GM19463 (cell line): ENCODE results near the gene DCTN5.
"Not testable (repeated sequence)": the region's sequence is repeated elsewhere in the genome, so short reads cannot be mapped to it uniquely, and the experiment has no call there.

ENCODE experiments used
- ATAC-seq: cut with Tn5 transposase; IDR thresholded peaks from one replicate; pipeline ENCODE4 v1.9.1; 2021; ENCODE audit warnings: mild to moderate bottlenecking, moderate library complexity; ENCODE audit not compliant: unreplicated experiment

Gene DCTN5

DNA sequence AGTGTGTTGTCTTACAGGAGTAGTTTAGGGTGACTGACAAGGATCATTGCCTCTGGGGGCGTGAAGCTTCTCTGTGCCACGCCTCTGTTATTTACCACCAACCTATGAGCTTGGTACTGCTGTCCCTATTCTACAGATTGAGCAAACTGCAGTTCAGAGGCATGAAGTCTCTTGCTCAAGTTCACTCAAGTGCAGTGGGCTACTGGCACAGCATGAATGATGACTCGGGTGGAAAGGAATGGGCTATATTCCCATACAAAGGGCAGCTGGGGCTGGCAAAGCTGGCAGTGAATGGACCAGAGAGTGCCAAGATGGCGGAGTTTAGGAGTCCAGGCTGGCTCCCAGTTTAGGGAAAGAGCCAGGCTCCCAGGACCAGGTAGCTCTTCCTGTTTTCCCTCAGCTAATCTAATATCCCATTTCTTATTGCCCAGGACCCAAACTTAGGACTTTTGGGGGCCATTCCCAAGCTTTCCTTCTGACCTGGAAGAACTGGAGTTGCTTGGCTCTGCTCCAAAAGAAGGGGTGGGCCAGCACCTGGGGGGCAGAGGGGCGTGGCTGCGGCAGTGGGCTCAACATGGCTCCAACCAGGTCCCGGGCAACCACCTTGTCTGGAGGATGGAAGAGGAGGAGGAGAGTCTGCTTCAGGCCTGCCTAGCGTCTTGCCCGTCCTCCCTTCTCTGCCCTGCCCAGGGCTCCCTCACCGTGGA, 50.4 kb downstream of the DCTN5 start:
- ATAC-seq, result no peak

DNA sequence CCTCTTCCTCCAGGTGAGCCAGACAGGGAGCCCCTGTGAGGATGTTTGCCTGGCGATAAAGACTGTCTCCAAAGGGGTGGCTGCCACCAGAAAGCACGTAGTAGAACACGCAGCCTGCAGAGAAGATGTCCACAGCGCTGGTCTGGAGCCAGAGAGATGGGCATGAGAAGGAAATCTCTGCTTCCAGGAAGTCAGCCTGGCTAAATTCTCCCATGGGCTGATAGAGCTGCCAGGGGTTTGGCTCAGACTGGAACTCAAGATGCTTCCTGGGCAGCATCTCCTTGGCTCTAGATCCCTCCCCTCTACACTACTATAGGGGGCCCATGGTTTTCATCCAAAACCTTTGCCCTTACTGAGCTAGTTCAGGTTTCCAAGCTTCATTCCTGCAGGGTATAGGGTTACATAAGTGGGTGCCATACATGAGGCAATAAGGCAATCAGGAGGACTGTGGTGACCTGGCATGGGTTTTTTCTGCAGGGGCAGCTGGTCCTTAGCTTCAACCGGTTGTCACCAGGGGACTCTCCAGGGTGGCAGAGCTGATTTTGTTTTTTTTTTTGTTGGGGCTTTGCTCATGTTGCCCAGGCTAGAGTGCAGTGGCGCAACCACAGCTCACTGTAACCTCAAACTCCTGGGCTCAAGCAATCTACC, 51.0 kb downstream of the DCTN5 start:
- ATAC-seq, result no peak

DNA sequence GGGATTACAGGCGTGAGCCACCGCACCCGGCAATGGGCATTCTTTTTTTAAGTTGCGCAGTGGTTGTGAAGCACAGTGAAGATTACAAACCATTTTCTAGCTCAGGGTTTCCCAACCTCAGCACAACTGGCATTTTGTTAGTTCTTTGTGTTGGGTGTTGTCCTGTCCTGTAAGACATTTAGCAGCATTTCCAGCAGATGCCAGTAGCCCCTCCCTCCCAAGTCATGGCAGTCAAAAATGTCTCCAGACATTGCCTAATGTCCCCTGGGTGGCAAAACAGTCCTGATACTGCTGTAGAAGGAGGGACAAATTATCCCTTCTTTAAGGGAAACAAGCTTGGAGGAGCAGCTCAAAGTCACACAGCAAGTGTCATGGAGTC, 53.0 kb downstream of the DCTN5 start:
- no peak for ATAC-seq

DNA sequence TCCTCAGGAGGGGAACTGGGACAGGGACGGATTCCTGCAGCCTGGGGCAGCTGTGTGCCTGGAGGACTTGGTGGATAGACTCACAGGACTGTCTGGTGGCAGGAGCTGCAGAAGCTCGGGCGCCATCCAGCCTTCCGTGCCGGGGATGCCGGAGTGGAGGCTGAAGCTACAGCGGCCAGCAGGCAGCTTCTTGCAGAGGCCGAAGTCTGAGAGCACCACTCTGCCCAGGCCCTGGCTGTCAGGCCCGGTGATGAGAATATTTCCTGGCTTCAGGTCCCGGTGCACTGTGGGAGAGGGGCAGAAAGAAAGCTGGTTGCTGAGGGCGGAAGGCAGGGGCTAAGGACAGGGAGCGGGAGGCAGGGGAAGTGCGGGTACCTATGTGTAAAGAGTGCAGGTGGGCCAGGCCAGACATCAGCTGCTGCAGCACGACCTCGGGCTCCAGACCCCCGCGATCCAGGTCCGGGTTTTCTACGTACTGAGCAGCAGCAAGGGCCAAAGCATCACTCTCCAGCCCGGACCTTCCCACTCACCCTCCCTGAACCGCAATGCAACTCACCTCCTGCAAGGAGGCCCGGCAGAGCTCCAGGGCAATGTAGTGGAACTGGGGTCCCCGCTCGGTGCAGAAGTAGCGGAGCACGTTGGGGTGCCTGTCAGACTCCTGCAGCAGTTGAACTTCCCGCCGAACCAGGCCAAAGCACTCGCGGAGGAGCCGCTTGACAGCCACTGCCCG, 53.5 kb downstream of the DCTN5 start:
- no peak for ATAC-seq

DNA sequence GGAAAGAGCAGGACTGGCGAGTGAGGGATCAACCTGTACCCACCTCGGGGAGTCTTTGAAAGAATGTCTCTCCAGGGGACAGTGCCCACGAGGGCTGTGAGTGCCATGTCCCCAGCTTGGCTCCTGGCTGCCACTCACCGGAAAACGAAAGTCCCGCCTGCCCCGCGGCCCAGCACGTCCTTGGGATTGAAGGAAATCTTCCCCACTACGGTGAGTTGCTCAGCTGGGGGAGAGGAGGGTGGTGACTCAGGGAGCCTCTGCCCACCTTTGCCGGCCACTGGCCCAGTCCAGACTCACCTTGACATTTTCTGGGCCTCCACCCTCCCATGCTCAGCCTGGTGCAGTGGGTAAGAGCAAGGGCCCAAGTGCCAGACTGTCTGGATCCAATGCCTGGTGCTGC, 54.5 kb downstream of the DCTN5 start:
- no peak for ATAC-seq

DNA sequence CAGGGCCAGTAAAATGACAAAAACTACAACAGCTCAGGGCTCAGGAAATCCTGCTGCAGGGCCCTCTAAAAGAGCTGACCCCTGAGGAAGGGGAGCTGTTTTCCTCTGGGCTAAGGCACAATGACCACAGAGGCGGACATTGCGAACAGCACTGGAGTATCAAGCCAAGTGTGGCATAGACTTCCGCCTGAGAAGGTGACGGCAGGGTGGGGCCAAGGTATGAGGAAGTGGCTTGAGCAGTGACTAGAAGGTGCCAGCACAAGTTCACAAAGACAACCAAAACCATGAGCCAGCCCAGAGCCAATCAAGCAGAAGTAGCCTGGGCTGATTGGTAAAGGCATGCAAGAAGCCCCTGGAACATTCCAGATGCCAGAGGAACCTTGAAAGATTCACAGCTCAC, 57.8 kb downstream of the DCTN5 start:
- ATAC-seq, result no peak

DNA sequence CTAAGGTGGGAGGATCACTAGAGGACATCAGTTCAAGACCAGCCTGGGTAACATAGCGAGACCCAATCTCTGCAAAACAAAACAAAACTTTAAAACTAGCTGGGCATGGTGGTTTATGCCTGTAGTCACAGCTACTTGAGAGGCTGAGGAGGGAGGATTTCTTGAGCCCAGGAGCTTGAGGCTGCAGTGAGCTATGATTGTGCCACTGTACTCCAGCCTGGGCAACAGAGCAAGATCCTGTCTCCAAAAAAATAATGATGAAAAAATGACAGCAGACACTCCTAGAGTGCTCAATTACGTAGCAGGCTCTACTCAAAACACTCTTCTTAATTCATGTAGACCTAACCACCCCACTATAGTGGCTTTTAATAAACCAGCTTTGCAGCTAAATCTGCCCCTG, 58.8 kb downstream of the DCTN5 start:
- no peak for ATAC-seq

DNA sequence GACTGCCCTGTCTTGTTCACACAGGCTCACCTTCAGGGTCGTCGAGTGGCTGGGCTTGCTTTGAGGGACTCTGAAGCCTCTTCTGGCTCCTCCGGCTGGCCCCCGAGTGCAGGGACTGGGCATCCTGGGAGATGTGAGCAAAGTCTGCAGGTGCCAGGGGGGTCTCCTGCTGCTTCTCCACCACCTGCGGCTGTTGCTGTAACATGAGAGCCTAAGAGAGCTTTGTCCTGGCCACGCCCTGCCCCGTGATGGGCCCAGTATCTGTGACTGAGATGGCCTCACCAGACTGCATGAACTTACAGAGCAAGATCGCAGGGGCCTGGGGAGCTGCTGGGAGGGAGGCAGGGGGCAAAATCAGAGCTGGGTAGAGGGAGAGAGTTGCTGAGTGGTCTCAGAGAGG, 59.2 kb downstream of the DCTN5 start:
- no peak for ATAC-seq

DNA sequence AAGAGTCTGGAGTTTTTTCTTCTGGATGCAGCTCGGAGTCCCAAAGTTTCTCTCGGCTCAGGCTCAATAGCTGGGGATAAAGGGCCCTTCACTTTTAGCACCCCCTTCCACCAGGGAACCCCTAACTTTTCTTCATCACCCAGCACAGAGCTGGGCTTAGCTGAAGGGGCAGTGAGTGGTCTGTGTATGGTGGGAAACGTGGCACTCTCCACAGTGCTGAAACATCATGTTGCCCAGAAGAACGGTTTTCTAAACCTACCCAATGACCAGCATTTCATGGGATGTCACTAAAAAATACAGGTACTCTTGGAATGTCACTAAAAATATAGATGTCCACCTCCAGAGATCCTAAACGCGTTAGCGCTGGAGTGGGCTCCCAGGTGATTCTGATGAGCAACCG, 59.8 kb downstream of the DCTN5 start:
- ATAC-seq, result no peak

DNA sequence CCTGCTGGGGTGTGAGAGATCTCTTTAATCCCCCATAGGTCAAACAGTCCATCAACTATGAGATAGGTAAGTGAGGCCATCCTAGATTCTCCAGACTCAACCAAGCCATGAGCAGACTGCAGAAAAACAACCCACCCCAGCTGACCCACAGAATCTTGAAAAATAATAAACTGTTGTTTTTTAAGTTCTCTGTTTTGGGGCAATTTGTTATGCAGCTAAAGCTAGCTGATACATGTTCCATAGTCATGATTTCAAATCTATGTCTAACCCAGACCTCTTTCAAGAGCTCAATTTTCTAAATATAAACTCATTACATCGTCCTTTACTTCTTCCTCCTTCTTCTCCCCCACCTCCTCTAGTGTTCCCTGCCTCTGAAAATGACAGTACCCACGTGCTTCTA, 61.7 kb downstream of the DCTN5 start:
- no peak for ATAC-seq

DNA sequence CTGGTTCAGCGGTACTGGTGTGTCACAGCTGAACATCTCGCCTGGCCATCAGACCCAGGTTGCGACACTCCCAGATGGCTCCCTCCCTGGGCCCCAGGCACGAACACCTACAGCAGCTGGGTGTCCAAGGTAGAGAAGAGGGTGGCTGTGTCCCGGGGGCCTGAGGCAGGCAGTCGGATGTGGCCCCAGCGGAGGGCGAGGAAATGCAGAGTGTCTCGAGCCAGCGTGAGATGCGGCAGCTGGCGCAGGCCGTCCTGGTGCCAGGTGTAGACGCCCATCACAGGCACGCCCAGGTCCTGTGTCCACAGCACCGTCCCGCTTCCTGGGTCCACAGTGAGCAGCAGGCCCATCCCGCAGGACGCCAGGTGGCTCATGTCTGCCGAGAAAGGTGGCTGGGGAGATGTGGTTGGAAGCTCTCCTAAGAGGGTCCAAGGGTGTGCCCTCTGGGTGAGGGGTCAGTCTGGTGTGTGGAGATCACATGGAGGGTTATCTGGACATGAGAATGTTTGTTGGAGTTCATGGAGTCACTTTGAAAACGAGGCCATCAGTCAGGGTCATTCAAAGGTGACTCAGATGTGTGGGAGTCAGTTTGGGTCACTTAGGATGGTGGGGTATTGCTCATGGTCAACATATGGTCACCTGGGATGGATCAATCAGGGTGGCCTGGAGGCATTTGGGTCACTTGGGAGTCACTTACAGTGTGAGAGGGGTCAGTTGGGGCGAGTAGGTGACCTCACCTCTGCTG, 63.7 kb downstream of the DCTN5 start:
- ATAC-seq, result no peak

DNA sequence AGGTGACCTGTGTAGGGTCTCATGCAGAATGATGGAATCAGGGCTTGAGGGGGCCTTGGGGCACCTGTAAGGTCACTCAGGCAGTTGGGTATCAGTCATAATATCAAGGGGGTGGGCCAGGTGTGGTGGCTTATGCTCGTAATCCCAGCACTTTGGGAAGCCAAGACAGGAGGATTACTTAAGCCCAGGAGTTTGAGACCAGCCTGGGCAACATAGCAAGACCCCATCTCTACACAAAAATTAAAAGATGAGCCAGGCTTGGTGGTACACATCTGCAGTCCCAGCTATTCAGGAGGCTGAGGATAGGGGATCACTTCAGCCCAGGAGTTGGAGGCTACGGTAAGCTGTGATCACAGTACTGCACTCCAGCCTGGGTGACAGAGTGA, 64.2 kb downstream of the DCTN5 start:
- ATAC-seq, result no peak

DNA sequence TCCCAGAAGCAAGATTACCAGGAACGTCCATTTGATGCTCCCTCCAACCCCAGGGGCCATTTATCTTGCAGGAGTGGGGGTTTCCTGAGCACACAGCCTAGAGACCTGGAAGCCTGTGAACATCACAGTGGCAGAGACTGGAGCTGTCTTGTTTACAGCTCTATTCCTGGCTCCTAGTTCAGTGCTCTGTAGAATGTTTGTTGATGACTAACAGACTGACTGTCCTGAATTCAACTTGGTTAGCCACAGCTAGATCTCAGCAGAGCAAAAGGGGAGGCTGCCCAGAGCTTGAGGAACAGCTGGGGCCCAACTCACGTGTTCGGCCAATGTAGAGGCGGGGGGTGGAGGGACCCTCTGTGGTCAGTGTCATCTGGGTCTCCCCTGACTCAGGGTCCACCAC, 65.2 kb downstream of the DCTN5 start:
- no peak for ATAC-seq

DNA sequence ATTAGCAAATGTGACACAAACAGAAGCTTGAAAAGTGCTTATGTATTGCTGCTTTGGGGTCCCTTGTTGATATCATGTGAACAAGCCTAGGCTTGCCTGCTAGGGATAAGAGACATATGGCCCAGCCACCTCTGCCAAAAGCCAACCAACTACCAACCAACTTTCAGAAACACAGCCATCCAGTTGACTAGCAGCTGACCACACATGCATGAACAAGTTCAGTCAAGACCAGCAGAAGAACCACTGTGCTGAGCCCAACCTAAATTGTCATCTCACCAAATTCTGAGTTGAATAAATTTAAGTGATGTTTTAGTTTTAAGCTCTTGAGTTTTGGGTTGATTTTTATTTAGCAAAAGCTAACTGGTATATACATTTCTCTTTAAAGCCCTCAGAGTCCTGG, 68.3 kb downstream of the DCTN5 start:
- ATAC-seq, result no peak

DNA sequence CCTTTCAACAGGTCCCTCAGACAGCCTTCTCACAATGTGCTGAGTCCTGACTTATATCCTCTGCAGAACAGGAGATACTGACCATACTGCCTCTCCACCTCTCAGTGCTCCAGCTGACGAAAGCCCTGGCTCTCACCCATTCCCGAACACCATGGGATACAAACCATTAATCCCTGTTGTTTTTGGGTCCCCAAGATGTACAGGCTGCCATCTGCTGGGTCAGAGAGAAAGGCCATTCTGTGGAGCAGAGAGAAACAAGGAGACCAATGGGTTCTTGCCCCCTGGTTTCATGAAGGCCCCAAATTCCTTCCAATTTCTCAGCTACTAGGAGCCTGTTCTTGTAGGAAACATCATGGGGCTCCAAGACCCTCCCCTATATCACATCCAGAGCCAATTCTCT, 68.7 kb downstream of the DCTN5 start:
- ATAC-seq, result no peak

DNA sequence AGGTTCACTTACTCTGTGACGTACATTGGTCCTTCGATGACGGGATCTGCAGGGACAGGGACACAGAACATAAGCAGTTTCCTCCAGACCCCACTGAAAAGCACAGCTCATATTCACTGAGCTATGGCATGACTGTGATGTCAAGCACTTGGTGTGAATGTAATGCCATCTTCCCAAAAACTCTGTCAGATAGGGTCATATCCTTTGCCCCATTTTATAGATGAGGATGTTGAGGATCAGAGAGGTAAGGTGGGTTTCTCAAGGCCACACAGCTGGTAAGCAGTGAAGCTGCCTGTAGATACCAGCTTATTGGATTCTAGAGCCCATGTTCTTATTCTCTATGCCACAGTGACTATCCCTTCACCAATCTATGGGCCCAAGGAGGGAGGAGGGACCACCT, 69.2 kb downstream of the DCTN5 start:
- no peak for ATAC-seq

DNA sequence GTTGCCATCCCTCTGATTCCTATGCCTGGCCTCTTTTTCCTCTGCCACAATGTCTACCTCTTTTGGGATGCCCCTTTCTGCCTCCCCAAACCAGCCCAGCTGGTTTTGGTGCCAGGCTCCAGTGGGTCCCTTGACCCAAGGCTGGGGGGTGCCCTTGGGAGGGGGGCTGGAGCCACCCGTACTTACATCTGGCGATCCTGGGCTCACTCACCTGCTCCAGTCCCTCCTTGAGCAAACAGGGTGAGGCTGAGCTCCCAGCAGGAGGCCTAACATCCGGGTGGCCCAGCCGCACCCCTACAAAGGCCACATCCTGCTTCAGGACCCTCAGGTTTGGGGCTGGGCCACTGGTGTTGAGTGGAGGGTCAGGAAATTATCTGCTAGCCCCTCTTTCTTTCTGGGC, 70.5 kb downstream of the DCTN5 start:
- no peak for ATAC-seq

DNA sequence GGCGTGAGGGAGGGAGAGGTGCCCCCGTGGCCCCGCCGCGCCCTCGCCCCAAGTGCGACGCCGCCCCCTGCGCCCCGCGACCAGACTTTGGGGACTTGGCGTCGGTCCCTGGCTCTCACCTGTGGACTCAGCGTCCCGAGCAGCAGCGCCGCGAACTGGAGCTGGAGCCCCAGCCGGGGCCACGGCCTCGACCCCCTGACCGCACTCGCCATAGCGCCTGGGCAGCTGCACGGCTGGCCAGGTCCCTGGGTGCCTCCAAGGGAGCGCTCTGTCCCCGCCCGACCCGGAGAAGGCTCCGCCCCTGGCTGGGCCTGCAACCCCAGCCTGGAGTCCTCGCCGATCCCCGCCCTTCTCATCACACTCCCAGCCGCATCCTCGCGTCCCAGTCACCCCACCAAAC, 71.7 kb downstream of the DCTN5 start, which contains the start of gene ERN2:
Gene ERN2 (minus strand): TSS at position 247 of the 400 bp plus-strand sequence. CDS start 35 bp downstream, at position 212.
- ATAC-seq, result no peak

DNA sequence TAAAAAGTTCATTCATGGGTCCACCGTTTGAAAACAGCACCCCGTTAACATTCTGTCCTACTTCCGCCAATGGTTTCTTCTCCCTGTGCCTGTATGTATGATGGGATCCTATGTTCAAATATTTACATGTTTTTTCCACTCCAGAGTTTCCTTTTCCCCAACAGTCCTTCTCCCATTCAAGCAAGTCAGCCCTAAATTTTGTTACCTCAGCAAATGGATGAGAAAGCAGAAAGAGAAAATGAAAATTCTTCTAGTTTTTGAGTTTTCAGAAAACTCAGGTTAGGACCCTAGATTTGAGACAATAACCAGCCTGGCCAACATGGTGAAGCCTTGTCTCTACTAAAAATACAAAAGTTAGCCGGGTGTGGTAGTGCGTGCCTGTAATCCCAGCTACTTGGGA, 75.2 kb downstream of the DCTN5 start:
- no peak for ATAC-seq

DNA sequence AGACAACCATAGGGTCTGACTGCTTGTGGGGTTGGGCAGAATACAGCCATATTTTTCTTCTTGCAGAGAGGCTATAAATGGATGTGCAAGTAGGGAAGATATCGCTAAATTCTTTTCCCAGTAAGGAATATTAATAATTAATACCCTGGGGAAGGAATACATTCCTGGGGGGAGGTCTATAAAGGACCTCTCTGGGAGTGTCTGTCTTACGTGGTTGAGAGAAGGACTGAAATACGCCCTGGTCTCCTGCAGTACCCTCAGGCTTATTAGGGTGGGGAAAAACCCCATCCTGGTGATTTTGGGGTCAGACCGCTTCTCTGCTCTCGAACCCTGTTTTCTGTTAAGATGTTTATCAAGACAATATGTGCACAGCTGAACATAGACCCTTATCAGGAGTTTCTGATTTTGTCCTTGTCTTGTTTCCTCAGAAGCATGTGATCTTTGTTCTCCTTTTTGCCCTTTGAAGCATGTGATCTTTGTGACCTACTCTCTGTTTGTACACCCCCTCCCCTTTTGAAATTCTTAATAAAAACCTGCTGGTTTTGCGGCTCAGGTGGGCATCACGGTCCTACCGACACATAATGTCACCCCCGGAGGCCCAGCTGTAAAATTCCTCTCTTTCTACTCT, 81.5 kb downstream of the DCTN5 start:
- not testable (repeated sequence) for ATAC-seq
